Activated CD8-positive, alpha-beta memory T cell treated with anti-CD3 and anti-CD28 coated beads, Interleukin-2, amount 10 ng/mL, durations not matched to agents 7 days and 5 days (primary cell): ENCODE measurements around the gene FTO. TPM values are rescaled to one million over a fixed set of nuclear protein-coding genes. Genes with fewer than 3 reads are reported as not detected.

Experiments
- ATAC-seq: fragments of 150-1000 bp; cut with Tn5 transposase; one replicate; pipeline ENCODE4 v1.10.0; 2021; ENCODE audit warnings: moderate library complexity
- CTCF ChIA-PET: fragments of 350-600 bp; sonication (Branson Sonifier 250); formaldehyde crosslinking; loops from one replicate; lab custom pipeline; 2021; ENCODE audit warnings: antibody characterized with exemption; lab: Charles Lee
- DNase-seq: peaks from one replicate; pipeline ENCODE4 v3.0.0-alpha.2; 2020
- H3K27ac Mint-ChIP-seq: one replicate; pipeline ENCODE4 v1.8.0; 2021; ENCODE audit warnings: mild to moderate bottlenecking, mixed read lengths
- H3K27me3 Mint-ChIP-seq: one replicate; pipeline ENCODE4 v1.8.0; 2021; ENCODE audit warnings: mixed read lengths
- H3K36me3 Mint-ChIP-seq: one replicate; pipeline ENCODE4 v1.8.0; 2021; ENCODE audit warnings: mild to moderate bottlenecking, mixed read lengths
- H3K4me1 Mint-ChIP-seq: one replicate; pipeline ENCODE4 v1.8.0; 2021; ENCODE audit warnings: mixed read lengths
- H3K4me3 Mint-ChIP-seq: one replicate; pipeline ENCODE4 v1.8.0; 2021; ENCODE audit warnings: mild to moderate bottlenecking, moderate library complexity, mixed read lengths
- H3K9me3 Mint-ChIP-seq: one replicate; pipeline ENCODE4 v1.8.0; 2022; ENCODE audit warnings: low read depth, mixed read lengths
- total RNA-seq, 2 experiments: library from RNA; stranded (reverse); gene quantifications; one replicate each; pipeline ENCODE4 v1.2.3, GENCODE V29; 2021

The FTO gene
- total RNA-seq, 2 experiments from 2014 or later: 47.4 to 57.7 TPM

- Mint-ChIP-seq H3K27ac (no peak overlapping the region), H3K4me3 (no peak overlapping the region), H3K9me3 (no peaks in the 10 kb centered on the region), H3K27me3 (no peaks in the 10 kb centered on the region), H3K36me3 (peaks cover 6% of the 10 kb centered on the region), H3K4me1 (no peaks in the 10 kb centered on the region)
- ATAC-seq (no peak), DNase-seq (no peak)
- CTCF ChIA-PET: no interaction called here
Observed at GRCh38 chr16:54115558-54115957, 411.6 kb downstream of the FTO start.

- no peak overlapping the region for H3K4me3 Mint-ChIP-seq
- no peak for ATAC-seq
- CTCF ChIA-PET: no interaction called here
Observed at GRCh38 chr16:54116124-54116655, 412.2 kb downstream of the FTO start.

GRCh38 chr16:54118846-54119245 is 414.9 kb downstream of the FTO start:
- CTCF ChIA-PET: no interaction called here

More at GRCh38 chr16:54116124-54116655, 412.2 kb downstream of the FTO start:
- Mint-ChIP-seq H3K36me3 (peaks cover 6% of the 10 kb centered on the region), H3K4me1 (no peaks in the 10 kb centered on the region), H3K27me3 (no peaks in the 10 kb centered on the region), H3K27ac (no peak overlapping the region), H3K9me3 (no peaks in the 10 kb centered on the region)
- DNase-seq: no peak

GRCh38 chr16:54120846-54121480 is 417.0 kb downstream of the FTO start:
- H3K27ac Mint-ChIP-seq: no peak overlapping the region
- no peaks in the 10 kb centered on the region for H3K9me3 Mint-ChIP-seq
- H3K27me3 Mint-ChIP-seq: no peaks in the 10 kb centered on the region
- no peaks in the 10 kb centered on the region for H3K36me3 Mint-ChIP-seq
- H3K4me3 Mint-ChIP-seq: no peak overlapping the region
- CTCF ChIA-PET: no interaction called here
- ATAC-seq (no peak), DNase-seq (no peak)
- H3K4me1 Mint-ChIP-seq: no peaks in the 10 kb centered on the region

More at GRCh38 chr16:54118846-54119245, 414.9 kb downstream of the FTO start:
- Mint-ChIP-seq H3K9me3 (no peaks in the 10 kb centered on the region), H3K27ac (no peak overlapping the region), H3K4me1 (no peaks in the 10 kb centered on the region), H3K27me3 (no peaks in the 10 kb centered on the region), H3K4me3 (no peak overlapping the region), H3K36me3 (peaks cover 2% of the 10 kb centered on the region)
- DNase-seq: no peak
- ATAC-seq: no peak

- no peaks in the 10 kb centered on the region for H3K27me3 Mint-ChIP-seq
- CTCF ChIA-PET: no interaction called here
- no peak overlapping the region for H3K4me3 Mint-ChIP-seq
- DNase-seq (no peak), ATAC-seq (no peak)
- no peak overlapping the region for H3K27ac Mint-ChIP-seq
- no peaks in the 10 kb centered on the region for H3K9me3 Mint-ChIP-seq
- no peaks in the 10 kb centered on the region for H3K4me1 Mint-ChIP-seq
- no peaks in the 10 kb centered on the region for H3K36me3 Mint-ChIP-seq
Observed at GRCh38 chr16:54121539-54122295, 417.8 kb downstream of the FTO start.

GRCh38 chr16:54123766-54124165 is 419.8 kb downstream of the FTO start:
- ATAC-seq: no peak
- Mint-ChIP-seq H3K27me3 (no peaks in the 10 kb centered on the region), H3K4me3 (no peak overlapping the region), H3K27ac (no peak overlapping the region), H3K36me3 (no peaks in the 10 kb centered on the region), H3K9me3 (no peaks in the 10 kb centered on the region), H3K4me1 (peaks cover 4% of the 10 kb centered on the region)
- CTCF ChIA-PET: interaction anchor here (0.6 to 2.1 kb wide), 2 partner anchors 14 to 99 kb away, joined by 3 to 4 read pairs; no protein-coding TSS in a partner anchor
- no peak for DNase-seq

GRCh38 chr16:54125751-54126655 is 422.0 kb downstream of the FTO start:
- no peak for DNase-seq
- H3K4me3 Mint-ChIP-seq: no peak overlapping the region
- no peak for ATAC-seq
- no peaks in the 10 kb centered on the region for H3K36me3 Mint-ChIP-seq
- peaks cover 4% of the 10 kb centered on the region for H3K27me3 Mint-ChIP-seq
- CTCF ChIA-PET: no interaction called here
- H3K9me3 Mint-ChIP-seq: no peaks in the 10 kb centered on the region
- H3K4me1 Mint-ChIP-seq: peaks cover 4% of the 10 kb centered on the region
- H3K27ac Mint-ChIP-seq: no peak overlapping the region

GRCh38 chr16:54126907-54127306 is 423.0 kb downstream of the FTO start:
- no peak for DNase-seq
- Mint-ChIP-seq H3K36me3 (no peaks in the 10 kb centered on the region), H3K27me3 (peaks cover 4% of the 10 kb centered on the region), H3K27ac (no peak overlapping the region), H3K4me1 (peaks cover 4% of the 10 kb centered on the region), H3K9me3 (no peaks in the 10 kb centered on the region), H3K4me3 (no peak overlapping the region)
- CTCF ChIA-PET: no interaction called here
- no peak for ATAC-seq

GRCh38 chr16:54128629-54129234 is 424.8 kb downstream of the FTO start:
- no peak overlapping the region for H3K27ac Mint-ChIP-seq
- peaks cover 4% of the 10 kb centered on the region for H3K4me1 Mint-ChIP-seq
- CTCF ChIA-PET: no interaction called here
- DNase-seq (no peak), ATAC-seq (no peak)
- no peaks in the 10 kb centered on the region for H3K9me3 Mint-ChIP-seq
- H3K4me3 Mint-ChIP-seq: no peak overlapping the region
- no peaks in the 10 kb centered on the region for H3K36me3 Mint-ChIP-seq
- peaks cover 4% of the 10 kb centered on the region for H3K27me3 Mint-ChIP-seq

GRCh38 chr16:54129810-54130209 is 425.9 kb downstream of the FTO start:
- no peak for ATAC-seq
- H3K36me3 Mint-ChIP-seq: no peaks in the 10 kb centered on the region
- no peak overlapping the region for H3K27ac Mint-ChIP-seq
- no peak overlapping the region for H3K4me3 Mint-ChIP-seq
- CTCF ChIA-PET: no interaction called here
- H3K4me1 Mint-ChIP-seq: peaks cover 4% of the 10 kb centered on the region
- peaks cover 4% of the 10 kb centered on the region for H3K27me3 Mint-ChIP-seq
- no peak for DNase-seq
- no peaks in the 10 kb centered on the region for H3K9me3 Mint-ChIP-seq

- Mint-ChIP-seq H3K27me3 (no peaks in the 10 kb centered on the region), H3K9me3 (no peaks in the 10 kb centered on the region), H3K4me1 (no peaks in the 10 kb centered on the region), H3K36me3 (no peaks in the 10 kb centered on the region), H3K27ac (no peak overlapping the region), H3K4me3 (no peak overlapping the region)
- DNase-seq: no peak
- CTCF ChIA-PET: no interaction called here
- ATAC-seq: no peak
Observed at GRCh38 chr16:54135361-54136275, 431.7 kb downstream of the FTO start.

- CTCF ChIA-PET: no interaction called here
- DNase-seq: no peak
- no peaks in the 10 kb centered on the region for H3K36me3 Mint-ChIP-seq
- no peak for ATAC-seq
- H3K4me3 Mint-ChIP-seq: no peak overlapping the region
- H3K27ac Mint-ChIP-seq: no peak overlapping the region
- no peaks in the 10 kb centered on the region for H3K4me1 Mint-ChIP-seq
- H3K27me3 Mint-ChIP-seq: no peaks in the 10 kb centered on the region
- H3K9me3 Mint-ChIP-seq: no peaks in the 10 kb centered on the region
Observed at GRCh38 chr16:54136276-54136625, 432.3 kb downstream of the FTO start.
